IMR-90 (cell line): Measurements from ENCODE around the gene RAB30.
A peak's percentile ranks its signal among the peaks of the same experiment; 100 is the strongest.

Source experiments
- BHLHE40 ChIP-seq: fragments of 150-350 bp; IDR thresholded peaks from 2 replicates; pipeline ENCODE4 v1.6.1; 2016; ENCODE audit warnings: mild to moderate bottlenecking, low read depth, low read length
- CEBPB ChIP-seq: IDR thresholded peaks from 2 replicates; pipeline ENCODE4 v1.6.1; 2012; ENCODE audit warnings: low read depth, low read length, improper control_type of control experiment
- MAFK ChIP-seq: IDR thresholded peaks from 2 replicates; pipeline ENCODE4 v1.6.1; 2012; ENCODE audit warnings: low read depth, low read length, improper control_type of control experiment
- MXI1 ChIP-seq: IDR thresholded peaks from 2 replicates; pipeline ENCODE4 v1.6.1; 2012; ENCODE audit warnings: low read depth, mild to moderate bottlenecking, low read length, moderate library complexity, borderline replicate concordance
- POLR2A ChIP-seq: IDR thresholded peaks from 2 replicates; pipeline ENCODE4 v1.6.1; 2012; ENCODE audit warnings: mild to moderate bottlenecking, low read depth, low read length
- RAD21 ChIP-seq: IDR thresholded peaks from 2 replicates; pipeline ENCODE4 v1.6.1; 2012; ENCODE audit warnings: low read length, improper control_type of control experiment
- RCOR1 ChIP-seq: IDR thresholded peaks from 2 replicates; pipeline ENCODE4 v1.6.1; 2012; ENCODE audit warnings: mild to moderate bottlenecking, low read length, improper control_type of control experiment; ENCODE audit not compliant: insufficient replicate concordance
- RFX5 ChIP-seq: IDR thresholded peaks from 2 replicates; pipeline ENCODE4 v1.8.0; 2012; ENCODE audit warnings: low read depth, mild to moderate bottlenecking, low read length, moderate library complexity
- SMC3 ChIP-seq: fragments of 150-350 bp; IDR thresholded peaks from 2 replicates; pipeline ENCODE4 v1.6.1; 2016; ENCODE audit warnings: low read depth, mild to moderate bottlenecking, antibody characterized with exemption, low read length, moderate library complexity
- TF ChIP-seq, protein P1 (sequence below): conservative IDR thresholded peaks from 2 replicates; pipeline ENCODE4 v1.5.1; 2012; ENCODE audit warnings: mild to moderate bottlenecking, low read depth, low read length, improper control_type of control experiment

DNA sequence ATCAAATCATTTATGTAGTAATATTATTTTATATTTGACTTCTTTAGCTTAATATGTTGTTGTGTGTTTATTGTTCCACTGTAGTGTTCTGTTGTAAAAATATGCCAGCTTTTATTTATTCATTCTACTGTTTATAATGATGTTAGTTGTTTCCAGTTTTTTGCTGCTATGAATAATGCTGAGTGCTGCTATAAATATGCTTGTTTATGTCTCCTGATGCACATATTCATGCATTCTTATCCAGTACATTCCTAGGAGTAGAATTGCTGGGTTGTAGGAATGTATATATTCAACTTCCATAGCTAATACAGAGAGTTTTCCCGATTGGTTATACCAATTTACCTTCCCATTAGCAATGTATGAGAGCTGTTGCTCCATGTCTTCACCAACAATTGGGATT is 33.5 kb upstream of the RAB30 start:
- TF ChIP-seq, protein P1, sequence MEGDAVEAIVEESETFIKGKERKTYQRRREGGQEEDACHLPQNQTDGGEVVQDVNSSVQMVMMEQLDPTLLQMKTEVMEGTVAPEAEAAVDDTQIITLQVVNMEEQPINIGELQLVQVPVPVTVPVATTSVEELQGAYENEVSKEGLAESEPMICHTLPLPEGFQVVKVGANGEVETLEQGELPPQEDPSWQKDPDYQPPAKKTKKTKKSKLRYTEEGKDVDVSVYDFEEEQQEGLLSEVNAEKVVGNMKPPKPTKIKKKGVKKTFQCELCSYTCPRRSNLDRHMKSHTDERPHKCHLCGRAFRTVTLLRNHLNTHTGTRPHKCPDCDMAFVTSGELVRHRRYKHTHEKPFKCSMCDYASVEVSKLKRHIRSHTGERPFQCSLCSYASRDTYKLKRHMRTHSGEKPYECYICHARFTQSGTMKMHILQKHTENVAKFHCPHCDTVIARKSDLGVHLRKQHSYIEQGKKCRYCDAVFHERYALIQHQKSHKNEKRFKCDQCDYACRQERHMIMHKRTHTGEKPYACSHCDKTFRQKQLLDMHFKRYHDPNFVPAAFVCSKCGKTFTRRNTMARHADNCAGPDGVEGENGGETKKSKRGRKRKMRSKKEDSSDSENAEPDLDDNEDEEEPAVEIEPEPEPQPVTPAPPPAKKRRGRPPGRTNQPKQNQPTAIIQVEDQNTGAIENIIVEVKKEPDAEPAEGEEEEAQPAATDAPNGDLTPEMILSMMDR, result no peak
- TF ChIP-seq POLR2A (no peak), RFX5 (no peak), RCOR1 (no peak), SMC3 (no peak), CEBPB (no peak), MAFK (peak; percentile 74), RAD21 (no peak), BHLHE40 (no peak), MXI1 (no peak)
